H54 (cell line): ENCODE data around the gene CCL25.

Experiments
- DNase-seq: peaks from one replicate; pipeline ENCODE4 v3.0.0; 2011; ENCODE audit warnings: low spot score, mixed read lengths; ENCODE audit not compliant: insufficient read length
- FAIRE-seq: peaks from 3 replicates; lab custom pipeline; 2011; peaks lifted over from hg19 to GRCh38; lab: Jason Lieb, UNC
- POLR2A ChIP-seq: IDR thresholded peaks from 2 replicates; pipeline ENCODE4 v1.6.1; 2011; ENCODE audit warnings: low read depth, mild to moderate bottlenecking, low read length

Gene CCL25

GRCh38 chr19:8064911-8065874 lies 12.6 kb downstream of the CCL25 start:
- FAIRE-seq (no peak), DNase-seq (no peak)
- no peak for TF ChIP-seq POLR2A

DNA sequence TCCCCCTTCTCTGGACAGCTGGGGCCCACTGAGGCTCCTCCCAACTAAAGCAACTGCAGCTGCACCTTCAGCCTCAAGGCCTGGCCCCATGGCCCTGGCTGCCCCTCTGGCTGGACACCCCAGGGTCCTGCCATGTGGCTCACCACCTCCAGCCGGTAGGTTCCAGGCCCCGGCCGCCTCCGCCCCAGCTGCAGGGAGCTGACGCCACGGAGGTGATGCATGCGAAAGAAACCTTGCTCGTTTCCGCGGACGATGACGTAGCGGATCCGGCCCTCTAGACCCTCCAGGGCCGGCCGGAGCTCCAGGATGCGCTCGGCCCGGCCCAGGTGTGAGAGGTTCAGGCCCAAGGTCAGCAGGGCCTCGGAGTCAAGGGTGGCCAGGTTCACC lies 13.3 kb downstream of the CCL25 start:
- DNase-seq (no peak), FAIRE-seq (no peak)
- TF ChIP-seq POLR2A: no peak

- TF ChIP-seq POLR2A: no peak
- FAIRE-seq: no peak
- DNase-seq: no peak
These were observed 16.8 kb downstream of the CCL25 start for GRCh38 chr19:8069096-8069973.

- DNase-seq (no peak), FAIRE-seq (no peak)
- no peak for TF ChIP-seq POLR2A
These were observed 19.4 kb downstream of the CCL25 start for GRCh38 chr19:8071912-8072311.

GRCh38 chr19:8074501-8074900 lies 21.9 kb downstream of the CCL25 start:
- no peak for TF ChIP-seq POLR2A
- DNase-seq (no peak), FAIRE-seq (no peak)

DNA sequence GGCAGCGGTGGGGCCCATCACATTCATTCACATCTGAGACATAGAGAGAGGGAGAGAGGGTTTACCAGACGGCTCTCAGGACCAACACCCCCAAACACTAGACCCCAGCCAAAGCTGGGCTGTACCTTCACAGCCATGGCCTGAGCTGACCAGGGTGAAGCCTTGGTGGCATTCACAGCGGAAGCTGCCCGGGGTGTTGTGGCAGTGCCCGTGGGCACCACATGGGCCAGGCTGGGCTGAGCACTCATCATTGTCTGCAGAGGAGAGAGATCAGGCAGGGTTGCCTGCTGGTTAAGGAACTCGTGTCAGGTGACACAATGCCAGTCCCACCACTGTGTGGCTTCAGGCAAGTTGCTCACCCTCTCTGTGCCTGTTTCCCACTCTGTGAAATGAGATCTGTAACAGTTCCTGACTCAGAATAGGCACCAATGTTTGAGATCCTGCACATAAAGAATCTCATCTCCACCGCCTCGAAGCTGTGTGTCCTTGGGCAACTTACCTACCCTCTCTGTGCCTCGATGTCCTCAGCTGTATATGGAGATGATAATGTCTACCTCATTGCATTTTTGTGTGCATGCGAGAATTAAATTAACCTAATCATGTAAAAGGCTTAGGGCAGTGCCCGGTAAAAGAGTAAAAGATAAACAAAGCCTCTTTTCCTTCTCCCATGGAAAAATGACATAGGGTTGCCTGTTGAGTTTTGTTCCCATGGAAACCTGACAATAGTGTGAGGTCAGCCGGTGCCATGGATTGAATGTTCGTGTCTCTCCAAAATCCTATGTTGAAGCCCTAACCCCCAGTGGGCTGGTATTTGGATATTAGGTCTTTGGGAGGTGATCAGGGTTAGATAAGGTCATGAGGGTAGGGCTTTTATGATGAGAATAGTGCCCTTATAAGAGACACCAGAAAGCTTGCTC lies 22.9 kb downstream of the CCL25 start:
- FAIRE-seq (no peak), DNase-seq (no peak)
- TF ChIP-seq POLR2A: no peak

DNA sequence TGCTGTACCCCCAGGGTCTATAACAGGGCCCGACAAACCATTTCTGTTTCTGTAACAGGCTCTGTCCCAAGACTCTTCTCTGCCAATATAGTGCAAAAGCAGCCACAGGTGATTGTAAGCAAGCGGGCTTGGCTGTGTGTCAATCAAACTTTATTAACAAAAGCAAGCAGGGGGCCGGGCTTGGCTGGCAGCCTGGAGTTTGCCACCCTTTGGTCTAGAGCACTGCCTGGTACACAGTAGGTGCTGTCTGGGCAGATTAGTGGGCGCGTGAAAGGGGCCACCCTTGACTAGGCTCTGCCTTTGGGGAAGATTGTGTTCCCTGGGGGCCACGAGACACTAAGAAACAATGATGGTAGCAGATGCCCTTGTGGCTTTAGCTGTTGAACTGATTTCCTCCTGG lies 27.4 kb downstream of the CCL25 start:
- TF ChIP-seq POLR2A: no peak
- no peak for DNase-seq
- no peak for FAIRE-seq

DNA sequence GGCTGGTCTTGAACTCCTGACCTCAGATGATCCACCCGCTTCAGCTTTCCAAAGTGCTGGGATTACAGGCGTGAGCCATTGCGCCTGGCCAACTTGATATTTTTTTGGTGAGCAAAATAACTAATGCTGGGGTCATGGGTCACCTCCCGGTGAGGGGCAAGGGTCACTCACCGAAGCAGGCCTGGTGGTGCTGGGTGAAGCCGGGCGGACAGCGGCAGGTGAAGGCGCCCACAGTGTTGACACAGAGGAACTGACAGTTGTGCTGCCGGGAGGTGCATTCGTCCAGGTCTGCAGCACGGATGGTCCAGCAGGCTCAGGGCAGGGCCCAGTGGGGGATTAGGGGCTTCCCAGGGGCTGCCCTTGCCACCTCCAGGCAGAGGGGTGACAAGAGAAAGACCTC lies 28.3 kb downstream of the CCL25 start:
- TF ChIP-seq POLR2A: no peak
- DNase-seq (no peak), FAIRE-seq (no peak)

- FAIRE-seq: no peak
- no peak for DNase-seq
- TF ChIP-seq POLR2A: no peak
These were observed 29.3 kb downstream of the CCL25 start for GRCh38 chr19:8081569-8082550.

GRCh38 chr19:8083141-8083540 lies 30.6 kb downstream of the CCL25 start:
- no peak for TF ChIP-seq POLR2A
- no peak for FAIRE-seq
- no peak for DNase-seq

- FAIRE-seq (no peak), DNase-seq (no peak)
- TF ChIP-seq POLR2A: no peak
These were observed 31.6 kb downstream of the CCL25 start for GRCh38 chr19:8084152-8084551.
